Calu3 (cell line): ENCODE results near the gene HTR5A. TPM values are rescaled to one million over a fixed set of nuclear protein-coding genes. Genes with fewer than 3 reads are reported as not detected.

Experiments used
- Bru-seq: library from RNA; stranded (reverse); fragments of 400-500 nt; gene quantifications from one replicate; lab custom pipeline; 2021; lab: Mats Ljungman, UMichigan
- BruChase-seq, 2 experiments: library from RNA; stranded (reverse); fragments of 400-500 nt; gene quantifications; one replicate each; lab custom pipeline; 2021; lab: Mats Ljungman, UMichigan
- BruUV-seq: library from RNA; stranded (reverse); fragments of 400-500 nt; replicated peaks from 2 replicates; lab custom pipeline; 2021; lab: Mats Ljungman, UMichigan
- CTCF ChIA-PET: fragments of 300-600 bp; sonication (Branson Sonifier 250); formaldehyde crosslinking; loops from one replicate; lab custom pipeline; 2022; ENCODE audit warnings: antibody characterized with exemption; lab: Charles Lee
- DNase-seq: peaks from one replicate; pipeline ENCODE4 v3.0.0; 2022
- H3K27ac Mint-ChIP-seq: one replicate; pipeline ENCODE4 v1.8.0; 2022; ENCODE audit warnings: mixed read lengths; ENCODE audit not compliant: unreplicated experiment
- H3K27me3 Mint-ChIP-seq: one replicate; pipeline ENCODE4 v1.8.0; 2022; ENCODE audit warnings: mixed read lengths; ENCODE audit not compliant: unreplicated experiment
- H3K36me3 Mint-ChIP-seq: one replicate; pipeline ENCODE4 v1.8.0; 2022; ENCODE audit warnings: mild to moderate bottlenecking, moderate library complexity, mixed read lengths; ENCODE audit not compliant: insufficient read depth, unreplicated experiment
- H3K4me1 Mint-ChIP-seq: one replicate; pipeline ENCODE4 v1.8.0; 2022; ENCODE audit warnings: mild to moderate bottlenecking, low read depth, mixed read lengths; ENCODE audit not compliant: unreplicated experiment
- H3K4me3 Mint-ChIP-seq: one replicate; pipeline ENCODE4 v1.8.0; 2022; ENCODE audit warnings: mild to moderate bottlenecking, low read depth, moderate library complexity, mixed read lengths; ENCODE audit not compliant: unreplicated experiment
- H3K9me3 Mint-ChIP-seq: one replicate; pipeline ENCODE4 v1.8.0; 2022; ENCODE audit warnings: low read depth, mixed read lengths; ENCODE audit not compliant: unreplicated experiment
- CTCF ChIP-seq: fragments of 200-600 bp; IDR thresholded peaks from one replicate; pipeline ENCODE4 v1.8.0; 2022; ENCODE audit warnings: antibody characterized with exemption; ENCODE audit not compliant: unreplicated experiment
- intact Hi-C: fragments of 100-400 bp; cut with micrococcal nuclease; formaldehyde crosslinking; loops from one replicate; pipeline ENCODE4 v1.10.0; 2022; ENCODE audit not compliant: unreplicated experiment
- long read RNA-seq: library from polyadenylated mRNA; stranded (forward); transcript quantifications from one replicate; pipeline ENCODE4 v2.0.0, GENCODE V29; 2022
- total RNA-seq: library from RNA; stranded (reverse); gene quantifications from 2 replicates; pipeline ENCODE4 v1.2.3, GENCODE V29; 2022

The HTR5A gene
- total RNA-seq (not detected in 2 replicates), Bru-seq, nascent RNA (not detected), BruChase-seq, experiment 1, labeled RNA remaining after a 6-hour chase (not detected), BruChase-seq, experiment 2, labeled RNA remaining after a 2-hour chase (not detected)
- long read RNA-seq: 0 reads

GRCh38 chr7:155069992-155070751, at the start of gene HTR5A:
HTR5A (plus strand) TSS chr7:155070324; CDS start chr7:155070900, 576 bp downstream.
- DNase-seq: peak; percentile 88
- Mint-ChIP-seq H3K4me1 (no peaks in the 10 kb centered on the region), H3K27me3 (peaks cover 85% of the 10 kb centered on the region), H3K9me3 (no peaks in the 10 kb centered on the region), H3K4me3 (no peak within 1 kb of the TSS), H3K27ac (no peak within 1 kb of the TSS), H3K36me3 (no peaks in the 10 kb centered on the region)
- CTCF ChIA-PET: no interaction called here
- intact Hi-C loops: no loop called here
- BruUV-seq: no TSS peak
- no peak for TF ChIP-seq CTCF

GRCh38 chr7:155020996-155021395, 49.1 kb upstream of the HTR5A start:
- CTCF ChIA-PET: no interaction called here
- Mint-ChIP-seq H3K9me3 (no peaks in the 10 kb centered on the region), H3K4me3 (no peak overlapping the region), H3K27me3 (peaks cover 20% of the 10 kb centered on the region), H3K36me3 (no peaks in the 10 kb centered on the region), H3K4me1 (no peaks in the 10 kb centered on the region), H3K27ac (no peak overlapping the region)
- TF ChIP-seq CTCF: no peak
- DNase-seq: no peak
- intact Hi-C loops: no loop called here
- BruUV-seq: no TSS peak

- no TSS peak for BruUV-seq
- TF ChIP-seq CTCF: no peak
- DNase-seq: no peak
- Mint-ChIP-seq H3K4me3 (no peak overlapping the region), H3K36me3 (no peaks in the 10 kb centered on the region), H3K4me1 (no peaks in the 10 kb centered on the region), H3K27ac (no peak overlapping the region), H3K27me3 (peaks cover 20% of the 10 kb centered on the region), H3K9me3 (no peaks in the 10 kb centered on the region)
- CTCF ChIA-PET: no interaction called here
- intact Hi-C loops: no loop called here
These were observed 48.4 kb upstream of the HTR5A start for GRCh38 chr7:155021699-155022145.

- DNase-seq: no peak
- CTCF ChIA-PET: no interaction called here
- intact Hi-C loops: no loop called here
- H3K4me1 Mint-ChIP-seq: no peaks in the 10 kb centered on the region
- H3K4me3 Mint-ChIP-seq: no peak overlapping the region
- H3K36me3 Mint-ChIP-seq: no peaks in the 10 kb centered on the region
- H3K9me3 Mint-ChIP-seq: peaks cover 5% of the 10 kb centered on the region
- TF ChIP-seq CTCF: no peak
- no peak overlapping the region for H3K27ac Mint-ChIP-seq
- H3K27me3 Mint-ChIP-seq: peaks cover 46% of the 10 kb centered on the region
- BruUV-seq: no TSS peak
These were observed 42.2 kb upstream of the HTR5A start for GRCh38 chr7:155027879-155028278.
